ENCODE measurements around the gene KSR1. TPM values are rescaled to one million over a fixed set of nuclear protein-coding genes. Genes with fewer than 3 reads are reported as not detected.

The KSR1 gene
- total RNA-seq, 2 experiments from 2014 or later: 19.4 to 25.3 TPM

- Histone ChIP-seq H3K9me3 (ENCODE audit: control insufficient read depth in 1 of 2, insufficient read depth in 1 of 2, low read length in 2 of 2) (no peaks in the 10 kb centered on the region), H3K4me3 (ENCODE audit: low read length) (no peak overlapping the region), H3K27ac (ENCODE audit: low read depth in 1 of 2, low read length in 2 of 2) (no peak overlapping the region), H3K36me3 (ENCODE audit: insufficient read depth, low read length) (peaks cover 43% of the 10 kb centered on the region), H3K27me3 (ENCODE audit: control insufficient read depth in 1 of 2, insufficient read depth in 2 of 2, low read length in 2 of 2) (no peaks in the 10 kb centered on the region), H3K4me1 (ENCODE audit: insufficient read depth, low read length) (no peaks in the 10 kb centered on the region)
- H3K27ac Mint-ChIP-seq: no peak overlapping the region
- CTCF ChIA-PET: interaction anchor here (1.2 kb wide), 1 partner anchor 41 kb away, joined by 8 read pairs; no protein-coding TSS in a partner anchor
- POLR2A ChIA-PET: no interaction called here
- H3K4me1 Mint-ChIP-seq (ENCODE audit: low read depth): no peaks in the 10 kb centered on the region
- peak; percentile 24 for TF ChIP-seq CTCF (IDR thresholded peaks at IDR 0.05)
- H3K4me3 Mint-ChIP-seq: no peak overlapping the region
- ATAC-seq (ENCODE audit: poor library complexity) (no peak), DNase-seq (peak in 5 of 14 experiments; percentile 14 to 50 (median 28))
- peaks cover 60% of the 10 kb centered on the region for H3K36me3 Mint-ChIP-seq (ENCODE audit: low read depth)
- no peaks in the 10 kb centered on the region for H3K9me3 Mint-ChIP-seq
- H3K27me3 Mint-ChIP-seq: no peaks in the 10 kb centered on the region
- intact Hi-C loops (cut with DNase I, micrococcal nuclease): no loop called here
Observed at GRCh38 chr17:27609611-27610303, 153.5 kb downstream of the KSR1 start.

GRCh38 chr17:27610304-27610677, 154.0 kb downstream of the KSR1 start:
- POLR2A ChIA-PET: no interaction called here
- CTCF ChIA-PET: interaction anchor here (1.2 kb wide), 1 partner anchor 41 kb away, joined by 8 read pairs; no protein-coding TSS in a partner anchor
- DNase-seq: no peak
- peaks cover 66% of the 10 kb centered on the region for H3K36me3 Mint-ChIP-seq (ENCODE audit: low read depth)
- no peaks in the 10 kb centered on the region for H3K9me3 ChIP-seq (ENCODE audit: control insufficient read depth in 1 of 2, insufficient read depth in 1 of 2, low read length in 2 of 2)
- no peak overlapping the region for H3K27ac ChIP-seq (ENCODE audit: low read depth in 1 of 2, low read length in 2 of 2)
- ATAC-seq (ENCODE audit: poor library complexity): no peak
- no peaks in the 10 kb centered on the region for H3K4me1 ChIP-seq (ENCODE audit: insufficient read depth, low read length)
- no peak overlapping the region for H3K4me3 Mint-ChIP-seq
- no peaks in the 10 kb centered on the region for H3K4me1 Mint-ChIP-seq (ENCODE audit: low read depth)
- H3K36me3 ChIP-seq (ENCODE audit: insufficient read depth, low read length): peaks cover 39% of the 10 kb centered on the region
- no peaks in the 10 kb centered on the region for H3K27me3 Mint-ChIP-seq
- no peak for TF ChIP-seq CTCF (IDR thresholded peaks at IDR 0.05)
- intact Hi-C loops (cut with DNase I, micrococcal nuclease): no loop called here
- no peaks in the 10 kb centered on the region for H3K27me3 ChIP-seq (ENCODE audit: control insufficient read depth in 1 of 2, insufficient read depth in 2 of 2, low read length in 2 of 2)
- H3K9me3 Mint-ChIP-seq: no peaks in the 10 kb centered on the region
- H3K27ac Mint-ChIP-seq: no peak overlapping the region
- H3K4me3 ChIP-seq (ENCODE audit: low read length): no peak overlapping the region

- Histone ChIP-seq H3K4me1 (ENCODE audit: insufficient read depth, low read length) (peaks cover 5% of the 10 kb centered on the region), H3K36me3 (ENCODE audit: insufficient read depth, low read length) (peaks cover 29% of the 10 kb centered on the region), H3K4me3 (ENCODE audit: low read length) (no peak overlapping the region), H3K9me3 (ENCODE audit: control insufficient read depth in 1 of 2, insufficient read depth in 1 of 2, low read length in 2 of 2) (no peaks in the 10 kb centered on the region), H3K27me3 (ENCODE audit: control insufficient read depth in 1 of 2, insufficient read depth in 2 of 2, low read length in 2 of 2) (no peaks in the 10 kb centered on the region), H3K27ac (ENCODE audit: low read depth in 1 of 2, low read length in 2 of 2) (no peak overlapping the region)
- ChIA-PET POLR2A (no interaction called here), CTCF (interaction anchor here (1.4 kb wide), 1 partner anchor 13 kb away, joined by 3 read pairs; no protein-coding TSS in a partner anchor)
- no peak for TF ChIP-seq CTCF (IDR thresholded peaks at IDR 0.05)
- ATAC-seq (ENCODE audit: poor library complexity) (no peak), DNase-seq (no peak)
- Mint-ChIP-seq H3K27ac (no peak overlapping the region), H3K9me3 (no peaks in the 10 kb centered on the region), H3K36me3 (ENCODE audit: low read depth) (peaks cover 71% of the 10 kb centered on the region), H3K4me1 (ENCODE audit: low read depth) (peaks cover 9% of the 10 kb centered on the region), H3K4me3 (no peak overlapping the region), H3K27me3 (no peaks in the 10 kb centered on the region)
- intact Hi-C loops (cut with DNase I, micrococcal nuclease): no loop called here
Observed at GRCh38 chr17:27612160-27612770, 156.0 kb downstream of the KSR1 start.
